ENCODE measurements around the gene SNX4.
"Not testable (repeated sequence)": the region's sequence is repeated elsewhere in the genome, so short reads cannot be mapped to it uniquely, and the experiment has no call there.

Gene SNX4

DNA sequence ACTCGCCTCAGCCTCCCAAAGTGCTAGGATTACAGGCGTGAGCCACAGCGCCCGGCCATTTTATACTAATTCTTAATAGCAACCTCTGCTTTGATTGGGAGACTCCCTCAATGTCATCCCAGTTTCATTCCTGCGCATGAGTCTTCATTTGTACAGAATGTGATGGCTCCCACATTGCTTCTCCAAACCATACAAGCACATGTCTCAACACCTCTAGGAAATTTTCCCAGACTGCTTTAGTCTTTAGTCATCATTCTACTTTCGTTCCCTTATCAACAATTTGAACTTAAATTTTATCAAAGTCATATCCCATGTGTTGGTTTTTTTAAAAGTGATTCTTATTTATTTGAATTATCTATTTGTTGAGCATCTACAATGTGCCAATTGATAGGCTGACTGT lies 58.1 kb downstream of the SNX4 start:
- no peak for DNase-seq

DNA sequence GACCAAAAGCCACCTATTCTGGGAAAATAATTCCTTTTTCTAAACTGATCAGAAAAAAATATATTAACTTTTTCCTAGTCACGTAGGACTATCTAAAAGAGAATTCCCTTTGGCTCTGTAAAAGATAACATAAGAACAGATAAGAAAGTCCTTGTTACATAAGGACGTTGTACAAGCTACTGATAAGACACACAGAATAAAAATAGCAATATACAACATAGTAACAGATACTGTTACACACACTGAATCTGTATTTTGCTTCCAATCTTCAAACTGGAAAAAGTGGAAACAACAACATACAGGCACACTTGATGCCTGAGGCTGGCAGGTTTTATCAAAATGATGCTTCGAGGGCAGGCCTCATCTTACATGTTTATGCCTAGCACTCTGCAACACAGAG lies 59.8 kb downstream of the SNX4 start:
- no peak for DNase-seq

DNA sequence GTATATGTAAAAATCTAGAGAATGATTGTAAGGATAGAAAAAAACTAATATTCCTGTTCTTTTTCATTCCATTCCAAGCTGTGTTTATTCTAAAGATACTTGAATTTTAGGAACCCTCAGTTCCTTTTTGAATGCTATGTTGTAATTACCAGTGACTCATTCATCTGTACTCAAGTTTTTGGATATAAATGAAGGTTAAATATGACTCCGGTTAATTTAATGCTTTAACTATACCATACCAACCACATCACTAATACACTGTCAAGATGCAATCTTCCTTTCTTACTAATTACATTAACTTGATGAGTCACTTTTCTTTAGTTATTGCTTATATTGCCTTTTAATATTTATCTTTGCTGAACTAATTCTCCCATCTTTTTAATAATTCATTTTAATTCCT lies 76.1 kb downstream of the SNX4 start:
- no peak for DNase-seq

- DNase-seq: no peak
Observed at GRCh38 chr3:125442506-125442905, 77.5 kb downstream of the SNX4 start.

GRCh38 chr3:125440970-125441369 lies 79.0 kb downstream of the SNX4 start:
- no peak for DNase-seq

DNA sequence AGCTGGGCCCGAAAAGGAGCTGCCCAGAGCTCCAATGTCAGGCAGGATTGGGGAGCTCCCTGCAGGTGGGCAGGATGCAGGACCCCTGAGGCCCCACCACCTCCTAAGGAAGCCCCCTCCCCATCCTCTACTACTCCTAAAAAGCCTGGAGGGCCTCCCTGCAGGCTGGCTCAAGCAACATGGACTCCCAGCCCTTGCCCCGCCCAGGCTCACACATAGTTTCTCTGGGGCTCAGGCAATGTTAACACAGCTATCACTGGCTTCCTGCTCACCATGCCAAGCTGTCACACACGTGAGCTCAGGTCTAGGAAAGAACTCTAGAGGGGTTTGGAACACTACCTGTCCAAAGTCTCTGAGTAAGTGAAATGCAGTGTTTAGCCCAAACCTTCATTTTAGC lies 79.4 kb downstream of the SNX4 start:
- no peak for DNase-seq

- peak; percentile 69 for DNase-seq
Observed at GRCh38 chr3:125437631-125438435, 82.2 kb downstream of the SNX4 start.

GRCh38 chr3:125436921-125437320 lies 83.1 kb downstream of the SNX4 start:
- no peak for DNase-seq

DNA sequence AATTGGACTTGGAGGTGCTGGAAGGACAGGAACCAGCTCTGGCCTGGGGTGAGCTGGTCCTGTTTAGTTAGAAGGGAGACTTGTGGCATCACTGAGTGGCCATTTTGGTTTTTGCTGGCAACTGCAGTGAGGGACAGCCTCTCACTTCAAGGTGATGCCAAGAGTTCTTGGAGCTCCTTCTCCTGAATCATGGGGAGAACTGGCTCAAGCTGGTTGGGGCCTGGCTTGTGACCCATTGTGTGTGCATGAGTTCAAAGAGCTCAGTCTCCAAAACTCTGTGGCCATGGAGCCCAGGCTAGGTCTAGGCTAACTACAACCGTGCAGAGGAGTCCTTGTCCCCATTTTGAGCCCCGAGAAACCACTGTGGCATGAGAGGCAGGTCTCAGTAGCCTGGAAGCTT lies 84.8 kb downstream of the SNX4 start:
- no peak for DNase-seq

DNA sequence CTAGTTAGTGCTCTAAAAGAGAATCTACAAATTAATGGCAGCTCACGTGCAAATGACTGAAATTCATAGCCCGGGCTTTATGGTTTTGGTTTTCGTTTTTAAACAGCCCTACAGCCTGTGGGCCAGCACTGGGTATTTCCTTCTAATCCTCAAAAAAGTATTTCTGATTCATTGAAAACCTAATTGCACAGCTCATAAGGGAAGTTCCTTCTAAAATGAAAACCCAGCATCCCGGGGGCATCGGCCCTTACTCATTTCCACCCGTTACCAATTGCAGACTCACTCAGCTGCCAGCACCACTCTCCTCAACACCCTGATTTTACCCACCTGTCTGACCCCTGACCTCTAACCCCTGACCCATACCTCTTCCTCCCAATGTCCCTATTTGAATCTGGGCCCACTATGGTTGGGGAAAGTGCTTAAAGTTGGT lies 85.4 kb downstream of the SNX4 start:
- DNase-seq: no peak

- DNase-seq: no peak
Observed at GRCh38 chr3:125433611-125434041, 86.4 kb downstream of the SNX4 start.

GRCh38 chr3:125433091-125433534 lies 86.9 kb downstream of the SNX4 start:
- no peak for DNase-seq

GRCh38 chr3:125431912-125432790 lies 87.9 kb downstream of the SNX4 start:
- DNase-seq: no peak

GRCh38 chr3:125431391-125431790 lies 88.6 kb downstream of the SNX4 start:
- no peak for DNase-seq

GRCh38 chr3:125428216-125428830 lies 91.7 kb downstream of the SNX4 start:
- DNase-seq: no peak

- no peak for DNase-seq
Observed at GRCh38 chr3:125418306-125418705, 101.7 kb downstream of the SNX4 start.

DNA sequence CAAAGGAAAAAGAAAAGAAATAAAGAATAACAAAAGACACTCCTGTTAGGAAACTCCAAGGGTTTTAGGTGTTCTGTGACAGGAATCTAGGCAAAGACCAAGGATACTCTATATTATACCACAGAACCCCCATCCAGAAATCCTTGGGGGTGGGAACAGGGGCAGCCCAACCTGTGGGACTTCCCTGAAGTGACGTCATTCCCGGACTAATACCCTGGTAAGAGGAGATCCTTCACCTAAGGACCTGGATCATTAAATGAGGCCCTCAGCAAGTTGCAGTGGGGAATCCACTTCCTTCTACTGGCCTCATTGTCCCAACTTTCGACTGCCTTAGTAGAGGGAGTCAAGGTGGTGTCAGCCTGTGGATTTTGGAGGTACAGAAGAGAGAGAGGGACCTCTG lies 103.8 kb downstream of the SNX4 start:
- DNase-seq: no peak

GRCh38 chr3:125414669-125415068 lies 105.3 kb downstream of the SNX4 start:
- no peak for DNase-seq

GRCh38 chr3:125410922-125411321 lies 109.1 kb downstream of the SNX4 start:
- DNase-seq: no peak

GRCh38 chr3:125406070-125406469 lies 113.9 kb downstream of the SNX4 start:
- no peak for DNase-seq

GRCh38 chr3:125405515-125405914 lies 114.5 kb downstream of the SNX4 start:
- DNase-seq: not testable (repeated sequence)

GRCh38 chr3:125403789-125404188 lies 116.2 kb downstream of the SNX4 start:
- DNase-seq: no peak

GRCh38 chr3:125402639-125403038 lies 117.4 kb downstream of the SNX4 start:
- no peak for DNase-seq

All from midbrain (tissue), 1 donor.